Activated CD4-positive, alpha-beta memory T cell treated with anti-CD3 and anti-CD28 coated beads, Interleukin-2, amount 10 ng/mL, durations not matched to agents 7 days and 5 days (primary cell): Measurements from ENCODE around the gene GALNT14. TPM values are rescaled to one million over a fixed set of nuclear protein-coding genes. Genes with fewer than 3 reads are reported as not detected.

Source experiments
- CTCF ChIA-PET: fragments of 350-600 bp; sonication (Branson Sonifier 250); formaldehyde crosslinking; loops from one replicate; lab custom pipeline; 2021; ENCODE audit warnings: antibody characterized with exemption, inconsistent platforms; lab: Charles Lee
- POLR2A ChIA-PET: fragments of 350-600 bp; sonication (Branson Sonifier 250); formaldehyde crosslinking; loops from one replicate; lab custom pipeline; 2021; ENCODE audit warnings: antibody characterized with exemption; lab: Charles Lee
- DNase-seq: peaks from one replicate; pipeline ENCODE4 v3.0.0-alpha.2; 2020
- H3K27ac Mint-ChIP-seq: one replicate; pipeline ENCODE4 v1.8.0; 2021; ENCODE audit warnings: mild to moderate bottlenecking, mixed read lengths
- H3K27me3 Mint-ChIP-seq: one replicate; pipeline ENCODE4 v1.8.0; 2021; ENCODE audit warnings: mixed read lengths
- H3K36me3 Mint-ChIP-seq: one replicate; pipeline ENCODE4 v1.8.0; 2021; ENCODE audit warnings: low read depth, mixed read lengths
- H3K4me1 Mint-ChIP-seq: one replicate; pipeline ENCODE4 v1.8.0; 2021; ENCODE audit warnings: mixed read lengths
- H3K4me3 Mint-ChIP-seq: one replicate; pipeline ENCODE4 v1.8.0; 2021; ENCODE audit warnings: mild to moderate bottlenecking, mixed read lengths
- H3K9me3 Mint-ChIP-seq: one replicate; pipeline ENCODE4 v1.8.0; 2021; ENCODE audit warnings: mixed read lengths
- total RNA-seq, 2 experiments: library from RNA; stranded (reverse); gene quantifications; one replicate each; pipeline ENCODE4 v1.2.3, GENCODE V29; 2021

Gene GALNT14
- total RNA-seq, 2 experiments from 2014 or later = not detected

GRCh38 chr2:31031132-31031706 is 107.0 kb downstream of the GALNT14 start:
- Mint-ChIP-seq H3K36me3 (no peaks in the 10 kb centered on the region), H3K4me1 (no peaks in the 10 kb centered on the region), H3K9me3 (peaks cover 2% of the 10 kb centered on the region), H3K4me3 (no peak overlapping the region), H3K27ac (no peak overlapping the region), H3K27me3 (peaks cover 3% of the 10 kb centered on the region)
- no peak for DNase-seq
- ChIA-PET POLR2A (no interaction called here), CTCF (no interaction called here)

GRCh38 chr2:31028417-31028816 is 109.8 kb downstream of the GALNT14 start:
- POLR2A ChIA-PET = no interaction called here
- no peaks in the 10 kb centered on the region for H3K36me3 Mint-ChIP-seq

GRCh38 chr2:31027549-31027948 is 110.7 kb downstream of the GALNT14 start:
- H3K36me3 Mint-ChIP-seq = no peaks in the 10 kb centered on the region
- no peak overlapping the region for H3K27ac Mint-ChIP-seq
- H3K27me3 Mint-ChIP-seq = no peaks in the 10 kb centered on the region
- no peak for DNase-seq
- no peaks in the 10 kb centered on the region for H3K4me1 Mint-ChIP-seq
- ChIA-PET CTCF (no interaction called here), POLR2A (no interaction called here)
- no peaks in the 10 kb centered on the region for H3K9me3 Mint-ChIP-seq
- H3K4me3 Mint-ChIP-seq = no peak overlapping the region

More at GRCh38 chr2:31028417-31028816, 109.8 kb downstream of the GALNT14 start:
- Mint-ChIP-seq H3K4me1 (no peaks in the 10 kb centered on the region), H3K9me3 (no peaks in the 10 kb centered on the region), H3K27me3 (peaks cover under 1% of the 10 kb centered on the region), H3K27ac (no peak overlapping the region), H3K4me3 (no peak overlapping the region)
- CTCF ChIA-PET = no interaction called here
- DNase-seq = no peak

DNA sequence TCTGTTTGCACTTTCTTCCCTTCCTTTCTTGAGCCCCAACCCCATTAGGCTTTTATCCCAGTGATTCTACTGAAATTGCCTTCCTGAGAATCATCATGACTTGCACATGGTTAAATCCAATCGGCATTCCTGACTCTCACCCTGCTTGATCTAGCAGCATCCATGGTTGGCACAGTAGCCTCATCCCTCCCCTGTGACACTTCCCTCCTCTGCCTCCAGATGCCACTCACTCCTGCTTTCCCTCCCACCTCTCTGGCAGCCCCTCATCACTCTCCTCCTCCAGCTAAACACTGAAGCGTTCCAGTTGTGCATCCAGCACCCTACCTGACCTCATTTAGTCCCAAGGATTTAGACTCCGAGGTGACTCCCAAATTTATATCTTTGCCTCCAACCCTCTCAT is 114.7 kb downstream of the GALNT14 start:
- no peak overlapping the region for H3K4me3 Mint-ChIP-seq
- no peaks in the 10 kb centered on the region for H3K9me3 Mint-ChIP-seq
- H3K27ac Mint-ChIP-seq = no peak overlapping the region
- ChIA-PET POLR2A (no interaction called here), CTCF (no interaction called here)
- no peaks in the 10 kb centered on the region for H3K36me3 Mint-ChIP-seq
- no peaks in the 10 kb centered on the region for H3K4me1 Mint-ChIP-seq
- H3K27me3 Mint-ChIP-seq = no peaks in the 10 kb centered on the region
- no peak for DNase-seq

DNA sequence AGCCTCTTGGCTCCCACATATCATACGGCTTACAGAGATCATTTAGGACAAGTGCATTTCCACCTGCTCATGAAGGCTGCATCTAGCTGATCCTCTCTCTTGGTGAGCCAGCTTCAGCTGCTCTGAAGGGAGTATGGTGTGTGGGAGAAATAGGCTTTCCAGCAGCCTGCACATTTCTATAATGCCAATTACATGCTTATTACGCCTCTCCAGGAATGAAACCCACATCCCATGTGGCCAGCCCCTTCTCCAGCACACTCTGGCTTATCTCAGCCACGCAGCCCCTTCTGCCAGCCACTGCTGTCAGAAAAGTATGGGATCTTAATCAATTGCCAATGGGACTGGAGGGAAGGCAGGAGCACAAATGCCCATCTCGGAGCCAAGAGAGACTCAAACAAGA is 117.5 kb downstream of the GALNT14 start:
- H3K4me3 Mint-ChIP-seq = no peak overlapping the region
- ChIA-PET POLR2A (no interaction called here), CTCF (no interaction called here)
- no peaks in the 10 kb centered on the region for H3K36me3 Mint-ChIP-seq
- H3K27me3 Mint-ChIP-seq = no peaks in the 10 kb centered on the region
- no peak overlapping the region for H3K27ac Mint-ChIP-seq
- no peak for DNase-seq
- no peaks in the 10 kb centered on the region for H3K9me3 Mint-ChIP-seq
- H3K4me1 Mint-ChIP-seq = no peaks in the 10 kb centered on the region

DNA sequence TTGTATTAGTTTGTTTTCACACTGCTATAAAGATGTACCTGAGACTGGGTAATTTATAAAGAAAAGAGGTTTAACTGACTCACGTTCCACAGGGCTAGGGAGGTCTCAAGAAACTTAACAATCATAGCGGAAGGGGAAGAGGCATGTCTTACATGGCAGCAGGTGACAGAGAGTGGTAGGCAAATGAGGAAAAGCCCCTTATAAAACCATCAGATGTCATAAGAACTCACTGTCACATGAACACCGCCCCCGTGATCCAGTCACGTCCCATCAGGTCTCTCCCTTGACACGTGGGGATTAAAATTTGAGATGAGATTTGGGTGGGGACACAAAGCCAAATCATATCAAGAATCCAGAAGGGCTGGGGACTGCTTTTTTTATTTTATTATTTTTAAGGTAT is 120.0 kb downstream of the GALNT14 start:
- Mint-ChIP-seq H3K36me3 (no peaks in the 10 kb centered on the region), H3K27ac (no peak overlapping the region), H3K4me1 (no peaks in the 10 kb centered on the region), H3K9me3 (no peaks in the 10 kb centered on the region), H3K27me3 (peaks cover 2% of the 10 kb centered on the region), H3K4me3 (no peak overlapping the region)
- POLR2A ChIA-PET = no interaction called here
- CTCF ChIA-PET = no interaction called here
- no peak for DNase-seq

GRCh38 chr2:31016648-31017047 is 121.6 kb downstream of the GALNT14 start:
- ChIA-PET POLR2A (no interaction called here), CTCF (no interaction called here)
- no peaks in the 10 kb centered on the region for H3K9me3 Mint-ChIP-seq
- no peak overlapping the region for H3K27ac Mint-ChIP-seq
- H3K4me3 Mint-ChIP-seq = no peak overlapping the region
- no peaks in the 10 kb centered on the region for H3K4me1 Mint-ChIP-seq
- no peak for DNase-seq
- peaks cover 6% of the 10 kb centered on the region for H3K27me3 Mint-ChIP-seq
- no peaks in the 10 kb centered on the region for H3K36me3 Mint-ChIP-seq

DNA sequence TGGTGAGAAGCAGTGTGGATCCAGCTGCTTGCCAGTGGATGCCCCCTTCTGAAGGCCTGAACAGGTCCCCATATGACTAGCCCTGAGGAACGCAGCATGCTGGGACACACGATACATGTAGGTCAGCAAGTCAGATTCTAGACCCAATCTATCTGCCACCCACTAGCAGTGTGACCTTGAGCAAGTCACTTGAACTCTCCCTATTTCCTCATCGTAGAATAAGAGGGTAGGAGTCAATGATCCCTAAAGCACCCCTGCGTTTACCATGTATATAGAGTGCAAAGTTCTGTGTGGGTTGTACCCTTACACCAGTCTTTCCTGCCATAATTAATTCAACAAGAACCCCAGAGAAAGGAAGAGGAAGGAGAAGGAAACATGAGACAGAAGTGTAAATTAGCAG is 123.7 kb downstream of the GALNT14 start:
- no peaks in the 10 kb centered on the region for H3K4me1 Mint-ChIP-seq
- no peak overlapping the region for H3K4me3 Mint-ChIP-seq
- H3K36me3 Mint-ChIP-seq = no peaks in the 10 kb centered on the region
- no peak for DNase-seq
- POLR2A ChIA-PET = no interaction called here
- no peak overlapping the region for H3K27ac Mint-ChIP-seq
- peaks cover 10% of the 10 kb centered on the region for H3K27me3 Mint-ChIP-seq
- CTCF ChIA-PET = no interaction called here
- no peaks in the 10 kb centered on the region for H3K9me3 Mint-ChIP-seq

GRCh38 chr2:31013301-31013700 is 124.9 kb downstream of the GALNT14 start:
- ChIA-PET CTCF (no interaction called here), POLR2A (no interaction called here)
- no peak overlapping the region for H3K27ac Mint-ChIP-seq
- no peak overlapping the region for H3K4me3 Mint-ChIP-seq
- H3K4me1 Mint-ChIP-seq = no peaks in the 10 kb centered on the region
- H3K9me3 Mint-ChIP-seq = no peaks in the 10 kb centered on the region
- H3K36me3 Mint-ChIP-seq = no peaks in the 10 kb centered on the region
- peaks cover 10% of the 10 kb centered on the region for H3K27me3 Mint-ChIP-seq
- DNase-seq = no peak

GRCh38 chr2:31012406-31012805 is 125.8 kb downstream of the GALNT14 start:
- Mint-ChIP-seq H3K36me3 (no peaks in the 10 kb centered on the region), H3K9me3 (no peaks in the 10 kb centered on the region), H3K27me3 (peaks cover 11% of the 10 kb centered on the region), H3K27ac (no peak overlapping the region), H3K4me3 (no peak overlapping the region), H3K4me1 (no peaks in the 10 kb centered on the region)
- CTCF ChIA-PET = no interaction called here
- POLR2A ChIA-PET = no interaction called here
- no peak for DNase-seq

DNA sequence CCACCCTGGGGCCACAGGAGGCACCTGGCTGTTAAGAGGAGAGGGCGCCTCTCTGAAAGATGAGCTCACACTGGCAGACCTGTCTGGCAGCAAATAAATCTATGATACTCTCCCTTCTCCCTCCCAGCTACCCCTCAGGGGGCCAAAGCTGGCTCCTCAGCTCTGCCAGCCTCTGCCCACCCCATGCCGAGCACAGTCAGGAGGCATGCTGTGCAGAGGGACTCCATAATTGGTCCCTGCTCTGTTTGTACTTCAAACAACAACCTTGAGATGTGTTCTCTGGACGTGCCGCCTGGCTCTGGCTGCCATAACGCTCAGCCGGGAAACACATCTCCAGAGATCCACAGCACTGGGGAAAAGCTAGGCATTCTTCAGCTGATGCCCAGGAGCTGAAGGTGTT is 126.7 kb downstream of the GALNT14 start:
- DNase-seq = no peak
- Mint-ChIP-seq H3K27ac (no peak overlapping the region), H3K4me1 (no peaks in the 10 kb centered on the region), H3K27me3 (peaks cover 11% of the 10 kb centered on the region), H3K36me3 (no peaks in the 10 kb centered on the region), H3K9me3 (no peaks in the 10 kb centered on the region), H3K4me3 (no peak overlapping the region)
- POLR2A ChIA-PET = no interaction called here
- CTCF ChIA-PET = no interaction called here

DNA sequence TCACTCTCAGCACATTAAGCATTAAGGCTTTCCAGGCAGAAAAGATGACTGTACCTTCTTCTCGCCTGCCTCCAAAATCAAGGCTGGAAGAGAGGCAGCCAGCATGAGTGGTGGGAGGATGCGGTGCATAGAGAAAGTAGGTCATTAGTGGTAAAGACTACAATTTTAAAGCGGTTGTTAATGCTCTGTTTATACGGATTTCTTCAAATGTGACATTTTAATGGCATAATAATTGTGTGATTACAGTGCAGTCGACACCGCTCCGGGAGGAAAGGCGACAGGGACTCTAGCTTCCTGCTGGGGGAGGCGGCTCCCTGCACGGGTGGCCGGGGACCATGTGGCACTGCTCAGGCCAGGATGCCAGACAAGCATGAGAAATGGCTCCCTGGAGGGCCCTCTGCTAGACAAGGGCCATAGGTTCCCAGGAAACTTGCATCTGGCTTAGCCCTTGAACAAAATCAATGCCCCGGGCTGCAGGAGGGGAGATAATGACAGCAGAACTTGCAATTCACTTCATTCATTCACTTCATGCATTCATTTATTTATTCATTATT is 129.6 kb downstream of the GALNT14 start:
- ChIA-PET CTCF (no interaction called here), POLR2A (no interaction called here)
- H3K9me3 Mint-ChIP-seq = no peaks in the 10 kb centered on the region
- H3K36me3 Mint-ChIP-seq = no peaks in the 10 kb centered on the region
- H3K27ac Mint-ChIP-seq = no peak overlapping the region
- DNase-seq = no peak
- H3K4me3 Mint-ChIP-seq = no peak overlapping the region
- H3K27me3 Mint-ChIP-seq = peaks cover 14% of the 10 kb centered on the region
- no peaks in the 10 kb centered on the region for H3K4me1 Mint-ChIP-seq

DNA sequence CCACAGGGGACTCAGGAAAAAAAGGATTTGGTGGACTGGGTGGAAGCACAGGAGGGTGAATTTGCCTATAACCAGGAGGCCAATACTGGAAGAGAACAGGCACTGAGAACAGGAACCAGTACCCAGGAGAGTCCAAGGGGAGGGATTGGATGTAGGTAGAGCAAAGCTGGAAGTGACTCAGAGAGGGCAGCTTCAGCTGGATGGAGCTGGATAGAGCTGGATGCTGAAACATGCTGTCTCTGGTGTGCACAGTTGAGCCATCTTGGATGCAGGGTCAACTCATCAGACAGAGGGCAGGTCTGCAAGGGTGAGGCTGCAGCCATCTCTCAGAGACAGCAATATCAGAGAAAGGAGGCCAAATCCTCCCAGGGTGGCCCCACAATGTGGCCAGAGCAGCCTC is 134.0 kb downstream of the GALNT14 start:
- H3K4me1 Mint-ChIP-seq = no peaks in the 10 kb centered on the region
- peaks cover 15% of the 10 kb centered on the region for H3K27me3 Mint-ChIP-seq
- no peak for DNase-seq
- H3K9me3 Mint-ChIP-seq = no peaks in the 10 kb centered on the region
- H3K27ac Mint-ChIP-seq = no peak overlapping the region
- H3K4me3 Mint-ChIP-seq = no peak overlapping the region
- CTCF ChIA-PET = no interaction called here
- no peaks in the 10 kb centered on the region for H3K36me3 Mint-ChIP-seq
- POLR2A ChIA-PET = no interaction called here

GRCh38 chr2:31003749-31004148 is 134.5 kb downstream of the GALNT14 start:
- no peak overlapping the region for H3K27ac Mint-ChIP-seq
- ChIA-PET POLR2A (no interaction called here), CTCF (no interaction called here)
- no peak overlapping the region for H3K4me3 Mint-ChIP-seq
- no peak for DNase-seq
- no peaks in the 10 kb centered on the region for H3K36me3 Mint-ChIP-seq
- peaks cover 15% of the 10 kb centered on the region for H3K27me3 Mint-ChIP-seq
- no peaks in the 10 kb centered on the region for H3K4me1 Mint-ChIP-seq
- H3K9me3 Mint-ChIP-seq = no peaks in the 10 kb centered on the region
